Chondrocyte (in vitro differentiated cells): ENCODE data around the gene ANXA2R. TPM values are rescaled to one million over a fixed set of nuclear protein-coding genes. Genes with fewer than 3 reads are reported as not detected.

Source experiments
- DNase-seq: peaks from one replicate; pipeline ENCODE4 v3.0.0; 2021; ENCODE audit warnings: mixed read lengths, low spot score
- H3K27ac Mint-ChIP-seq: one replicate; pipeline ENCODE4 v1.8.0; 2021; ENCODE audit warnings: mild to moderate bottlenecking, moderate library complexity, mixed read lengths; ENCODE audit not compliant: unreplicated experiment
- H3K27me3 Mint-ChIP-seq: 2 replicates; pipeline ENCODE4 v1.8.0; 2021; ENCODE audit warnings: low read depth, mixed read lengths
- H3K36me3 Mint-ChIP-seq: 2 replicates; pipeline ENCODE4 v1.8.0; 2021; ENCODE audit warnings: low read depth, mixed read lengths
- H3K4me1 Mint-ChIP-seq: 2 replicates; pipeline ENCODE4 v1.8.0; 2021; ENCODE audit warnings: low read depth, mild to moderate bottlenecking, mixed read lengths
- H3K4me3 Mint-ChIP-seq: one replicate; pipeline ENCODE4 v1.8.0; 2021; ENCODE audit warnings: mild to moderate bottlenecking, moderate library complexity, mixed read lengths; ENCODE audit not compliant: unreplicated experiment
- H3K9me3 Mint-ChIP-seq: 2 replicates; pipeline ENCODE4 v1.8.0; 2021; ENCODE audit warnings: low read depth, mixed read lengths
- total RNA-seq: library from RNA; stranded (reverse); gene quantifications from 3 replicates; pipeline ENCODE4 v1.2.1, GENCODE V29; 2021
- TF ChIP-seq, protein P1 (sequence below): fragments of 200-600 bp; sonication (generic); IDR thresholded peaks from 2 replicates; pipeline ENCODE4 v1.5.0; 2021; ENCODE audit warnings: antibody characterized with exemption, mild to moderate bottlenecking, moderate library complexity

The ANXA2R gene
- total RNA-seq, 1 donor from 2014 or later, result 1.2 TPM

DNA sequence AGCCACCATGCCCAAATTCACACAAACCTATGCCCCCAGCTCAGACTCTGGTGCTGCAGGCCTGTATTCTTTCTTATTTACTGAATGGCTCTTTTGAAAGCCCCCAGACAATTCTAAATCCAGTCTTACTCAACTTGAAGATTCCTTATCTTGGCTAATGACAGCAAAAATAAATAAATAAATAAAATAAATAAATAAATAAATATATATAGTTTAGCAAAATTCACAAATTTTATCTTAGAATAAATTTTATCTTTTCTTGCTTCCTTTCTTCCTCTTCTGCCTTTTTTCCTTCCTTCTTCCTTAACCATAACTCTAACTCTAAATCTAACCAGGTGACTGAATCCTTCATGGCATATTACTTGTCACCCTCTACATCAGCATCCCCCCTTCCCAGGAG, 25.6 kb downstream of the ANXA2R start:
- H3K4me3 Mint-ChIP-seq, result no peak overlapping the region
- no peaks in the 10 kb centered on the region for H3K36me3 Mint-ChIP-seq
- H3K27me3 Mint-ChIP-seq, result no peaks in the 10 kb centered on the region
- H3K4me1 Mint-ChIP-seq, result peaks cover 24% of the 10 kb centered on the region
- TF ChIP-seq, protein P1, sequence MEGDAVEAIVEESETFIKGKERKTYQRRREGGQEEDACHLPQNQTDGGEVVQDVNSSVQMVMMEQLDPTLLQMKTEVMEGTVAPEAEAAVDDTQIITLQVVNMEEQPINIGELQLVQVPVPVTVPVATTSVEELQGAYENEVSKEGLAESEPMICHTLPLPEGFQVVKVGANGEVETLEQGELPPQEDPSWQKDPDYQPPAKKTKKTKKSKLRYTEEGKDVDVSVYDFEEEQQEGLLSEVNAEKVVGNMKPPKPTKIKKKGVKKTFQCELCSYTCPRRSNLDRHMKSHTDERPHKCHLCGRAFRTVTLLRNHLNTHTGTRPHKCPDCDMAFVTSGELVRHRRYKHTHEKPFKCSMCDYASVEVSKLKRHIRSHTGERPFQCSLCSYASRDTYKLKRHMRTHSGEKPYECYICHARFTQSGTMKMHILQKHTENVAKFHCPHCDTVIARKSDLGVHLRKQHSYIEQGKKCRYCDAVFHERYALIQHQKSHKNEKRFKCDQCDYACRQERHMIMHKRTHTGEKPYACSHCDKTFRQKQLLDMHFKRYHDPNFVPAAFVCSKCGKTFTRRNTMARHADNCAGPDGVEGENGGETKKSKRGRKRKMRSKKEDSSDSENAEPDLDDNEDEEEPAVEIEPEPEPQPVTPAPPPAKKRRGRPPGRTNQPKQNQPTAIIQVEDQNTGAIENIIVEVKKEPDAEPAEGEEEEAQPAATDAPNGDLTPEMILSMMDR, result no peak
- H3K27ac Mint-ChIP-seq, result no peak overlapping the region
- H3K9me3 Mint-ChIP-seq, result no peaks in the 10 kb centered on the region
- DNase-seq, result no peak

DNA sequence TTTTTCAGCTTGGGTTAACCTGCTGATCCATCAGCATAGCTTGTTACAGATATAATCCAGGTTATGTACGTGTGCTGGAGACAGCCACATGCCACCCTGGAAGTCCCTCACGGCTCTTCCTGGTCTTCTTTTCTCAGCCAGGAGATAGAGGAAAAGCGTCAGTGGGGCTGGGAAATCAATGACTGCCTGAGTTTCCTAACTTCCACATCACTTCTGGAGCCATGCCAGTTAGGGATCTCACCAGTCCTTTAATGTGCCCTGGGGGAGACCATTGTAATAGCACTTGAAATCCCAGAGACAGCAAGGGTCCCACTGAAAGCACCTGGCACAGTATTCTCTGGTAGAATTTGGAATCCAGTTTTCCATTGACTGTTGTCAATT, 29.2 kb downstream of the ANXA2R start:
- no peaks in the 10 kb centered on the region for H3K9me3 Mint-ChIP-seq
- no peak overlapping the region for H3K4me3 Mint-ChIP-seq
- peaks cover 24% of the 10 kb centered on the region for H3K4me1 Mint-ChIP-seq
- TF ChIP-seq, protein P1, result no peak
- no peak for DNase-seq
- H3K27ac Mint-ChIP-seq, result no peak overlapping the region
- no peaks in the 10 kb centered on the region for H3K27me3 Mint-ChIP-seq
- H3K36me3 Mint-ChIP-seq, result no peaks in the 10 kb centered on the region

DNA sequence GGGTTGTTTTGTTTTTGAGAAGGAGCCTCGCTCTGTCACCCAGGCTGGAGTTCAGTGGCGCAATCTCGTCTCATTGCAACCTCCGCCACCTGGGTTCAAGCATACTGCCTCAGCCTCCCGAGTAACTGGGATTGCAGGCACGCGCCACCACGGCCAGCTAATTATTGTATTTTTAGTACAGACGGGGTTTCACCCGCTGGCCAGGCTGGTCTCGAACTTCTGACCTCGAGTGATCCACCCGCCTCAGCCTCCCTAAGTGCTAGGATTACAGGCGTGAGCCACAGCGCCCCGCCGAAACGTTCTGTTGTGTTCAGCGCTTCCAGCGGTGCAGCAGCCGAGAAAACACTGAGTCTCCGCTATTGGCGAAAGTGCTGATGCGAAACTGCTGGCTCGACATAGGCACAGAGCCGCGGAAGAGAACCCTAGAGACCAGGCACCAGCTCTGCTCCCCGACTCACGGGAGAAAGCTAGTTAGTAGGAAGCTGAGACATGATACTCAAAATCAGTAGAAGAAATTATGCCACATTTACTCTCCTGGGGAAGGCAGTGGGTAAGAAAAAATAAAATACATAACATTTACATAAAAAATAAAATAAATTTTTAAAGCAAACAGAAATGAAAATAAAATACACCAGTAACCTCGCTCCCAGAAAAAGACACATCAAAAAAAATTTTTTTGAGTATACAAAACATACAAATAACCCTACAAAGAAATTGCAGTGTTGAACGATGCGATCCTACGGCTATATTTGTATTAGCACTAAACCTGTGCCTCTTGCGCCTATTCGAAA, 31.6 kb downstream of the ANXA2R start:
- H3K4me3 Mint-ChIP-seq, result peak overlapping the region; percentile 79
- H3K36me3 Mint-ChIP-seq, result no peaks in the 10 kb centered on the region
- H3K9me3 Mint-ChIP-seq, result no peaks in the 10 kb centered on the region
- H3K27me3 Mint-ChIP-seq, result no peaks in the 10 kb centered on the region
- peak overlapping the region; percentile 96 for H3K27ac Mint-ChIP-seq
- TF ChIP-seq, protein P1, result peak; percentile 54
- peak; percentile 84 for DNase-seq
- peaks cover 24% of the 10 kb centered on the region for H3K4me1 Mint-ChIP-seq

DNA sequence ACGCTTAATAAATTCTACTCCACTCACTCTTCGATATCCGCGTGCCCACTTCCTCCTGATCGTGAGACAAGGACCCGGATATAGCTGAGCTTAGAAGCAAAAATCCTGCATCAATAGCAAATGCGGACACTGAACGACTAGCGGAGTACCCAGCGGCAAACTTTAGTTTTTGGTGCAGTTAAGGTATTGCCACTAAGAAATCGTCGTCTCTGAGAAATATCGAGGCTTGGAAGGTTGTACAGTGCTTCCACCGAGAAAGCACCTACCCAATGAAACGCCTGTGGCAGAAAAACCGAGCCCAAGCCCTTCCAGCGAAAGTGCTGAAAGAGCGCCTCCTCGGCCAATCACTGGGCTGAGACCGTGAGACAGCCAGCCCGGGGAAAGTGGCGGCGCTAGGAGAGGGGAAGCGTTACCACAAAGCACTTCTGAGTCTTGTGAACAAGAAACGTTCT, 32.2 kb downstream of the ANXA2R start:
- Mint-ChIP-seq H3K4me3 (peak overlapping the region; percentile 79), H3K27ac (peak overlapping the region; percentile 96), H3K36me3 (no peaks in the 10 kb centered on the region), H3K9me3 (no peaks in the 10 kb centered on the region), H3K27me3 (no peaks in the 10 kb centered on the region), H3K4me1 (peaks cover 24% of the 10 kb centered on the region)
- no peak for DNase-seq
- TF ChIP-seq, protein P1, result peak; percentile 58

DNA sequence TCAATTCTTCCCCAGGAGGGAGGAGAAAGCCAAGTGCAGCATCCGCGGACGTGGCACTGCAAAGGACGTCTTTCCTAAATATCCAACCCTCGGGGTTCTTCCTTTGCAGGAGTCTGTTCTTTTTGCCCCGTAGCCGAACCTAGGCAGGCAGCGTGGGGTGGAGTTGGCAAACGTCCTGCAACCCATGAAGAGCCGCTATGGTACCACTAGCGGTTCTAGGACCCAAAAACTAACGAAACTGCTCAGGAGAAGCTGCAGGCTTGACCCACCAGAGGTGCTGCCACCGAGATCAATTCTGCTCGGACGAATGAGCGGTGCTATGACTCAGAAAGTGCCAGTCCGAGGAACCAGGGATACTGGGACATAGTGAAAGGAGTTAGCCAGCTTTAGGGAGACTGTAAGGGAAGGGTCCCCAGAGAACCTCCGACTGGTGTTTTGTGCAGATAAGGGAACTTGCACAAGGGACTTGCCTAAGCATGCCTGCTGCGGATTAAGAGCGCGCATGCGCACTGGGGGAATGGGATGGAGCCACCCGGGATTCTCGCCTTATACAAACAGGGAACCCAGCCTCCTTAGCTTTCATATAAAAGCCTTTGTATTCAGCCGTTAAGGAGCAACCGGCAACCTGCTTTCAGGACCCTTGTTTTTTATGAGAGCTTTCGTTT, 32.7 kb downstream of the ANXA2R start:
- TF ChIP-seq, protein P1, result no peak
- Mint-ChIP-seq H3K36me3 (no peaks in the 10 kb centered on the region), H3K27ac (peak overlapping the region; percentile 96), H3K4me1 (peaks cover 24% of the 10 kb centered on the region), H3K27me3 (no peaks in the 10 kb centered on the region), H3K4me3 (peak overlapping the region; percentile 79), H3K9me3 (no peaks in the 10 kb centered on the region)
- DNase-seq, result no peak
